Activated CD4-positive, alpha-beta T cell treated with anti-CD3 and anti-CD28 coated beads, Interleukin-2, Interleukin-4, amounts not matched to agents 100 ng/mL and 50 ng/mL, durations not matched to agents 16 hours and 8 hours (primary cell): ENCODE data around the gene TMC5.

ENCODE experiments used
- DNase-seq: peaks from one replicate; pipeline ENCODE4 v3.0.0-alpha.2; 2020; ENCODE audit warnings: low spot score

TMC5 gene

GRCh38 chr16:19543278-19543996 is 125.8 kb downstream of the TMC5 start:
- DNase-seq = peak; percentile 45

- DNase-seq = no peak
These were observed 130.5 kb downstream of the TMC5 start for GRCh38 chr16:19548144-19548543.
